GM18526 (cell line): Measurements from ENCODE around the gene USP17L21.
"Not testable (repeated sequence)": the region's sequence is repeated elsewhere in the genome, so short reads cannot be mapped to it uniquely, and the experiment has no call there.

Experiments
- POLR2A ChIP-seq: IDR thresholded peaks from 3 replicates; pipeline ENCODE4 v1.6.1; 2011; ENCODE audit not compliant: insufficient read length; ENCODE audit errors: extremely low read depth

Gene USP17L21, protein sequence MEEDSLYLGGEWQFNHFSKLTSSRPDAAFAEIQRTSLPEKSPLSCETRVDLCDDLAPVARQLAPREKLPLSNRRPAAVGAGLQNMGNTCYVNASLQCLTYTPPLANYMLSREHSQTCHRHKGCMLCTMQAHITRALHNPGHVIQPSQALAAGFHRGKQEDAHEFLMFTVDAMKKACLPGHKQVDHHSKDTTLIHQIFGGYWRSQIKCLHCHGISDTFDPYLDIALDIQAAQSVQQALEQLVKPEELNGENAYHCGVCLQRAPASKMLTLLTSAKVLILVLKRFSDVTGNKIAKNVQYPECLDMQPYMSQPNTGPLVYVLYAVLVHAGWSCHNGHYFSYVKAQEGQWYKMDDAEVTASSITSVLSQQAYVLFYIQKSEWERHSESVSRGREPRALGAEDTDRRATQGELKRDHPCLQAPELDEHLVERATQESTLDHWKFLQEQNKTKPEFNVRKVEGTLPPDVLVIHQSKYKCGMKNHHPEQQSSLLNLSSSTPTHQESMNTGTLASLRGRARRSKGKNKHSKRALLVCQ

DNA sequence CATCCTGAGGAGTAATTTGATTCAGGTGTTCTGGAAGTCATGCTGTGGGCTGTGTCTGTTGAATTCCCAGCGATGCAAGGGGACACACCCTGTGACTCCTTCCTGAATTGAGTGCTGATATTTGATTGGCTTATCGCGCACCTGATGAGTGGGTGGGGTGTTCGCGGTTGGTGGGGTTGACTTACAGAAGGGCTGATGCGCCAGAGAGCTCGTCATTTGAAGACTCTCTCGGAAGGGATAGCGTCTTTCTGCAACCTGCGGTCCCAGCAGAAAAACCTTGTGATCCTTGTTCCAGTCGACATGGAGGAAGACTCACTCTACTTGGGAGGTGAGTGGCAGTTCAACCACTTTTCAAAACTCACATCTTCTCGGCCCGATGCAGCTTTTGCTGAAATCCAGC, at the start of gene USP17L21:
TSS of gene USP17L21 (plus strand) at position 301 of the 400 bp plus-strand sequence. CDS start at position 301, 0 bp downstream.
- TF ChIP-seq POLR2A: not testable (repeated sequence)

DNA sequence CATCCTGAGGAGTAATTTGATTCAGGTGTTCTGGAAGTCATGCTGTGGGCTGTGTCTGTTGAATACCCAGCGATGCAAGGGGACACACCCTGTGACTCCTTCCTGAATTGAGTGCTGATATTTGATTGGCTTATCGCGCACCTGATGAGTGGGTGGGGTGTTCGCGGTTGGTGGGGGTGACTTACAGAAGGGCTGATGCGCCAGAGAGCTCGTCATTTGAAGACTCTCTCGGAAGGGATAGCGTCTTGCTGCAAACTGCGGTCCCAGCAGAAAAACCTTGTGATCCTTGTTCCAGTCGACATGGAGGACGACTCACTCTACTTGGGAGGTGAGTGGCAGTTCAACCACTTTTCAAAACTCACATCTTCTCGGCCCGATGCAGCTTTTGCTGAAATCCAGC, 47.6 kb upstream of the USP17L21 start, which contains the start of gene USP17L11:
TSS of gene USP17L11 (plus strand) at position 301 of the 400 bp plus-strand sequence. CDS start at position 301, 0 bp downstream.
- TF ChIP-seq POLR2A: not testable (repeated sequence)

DNA sequence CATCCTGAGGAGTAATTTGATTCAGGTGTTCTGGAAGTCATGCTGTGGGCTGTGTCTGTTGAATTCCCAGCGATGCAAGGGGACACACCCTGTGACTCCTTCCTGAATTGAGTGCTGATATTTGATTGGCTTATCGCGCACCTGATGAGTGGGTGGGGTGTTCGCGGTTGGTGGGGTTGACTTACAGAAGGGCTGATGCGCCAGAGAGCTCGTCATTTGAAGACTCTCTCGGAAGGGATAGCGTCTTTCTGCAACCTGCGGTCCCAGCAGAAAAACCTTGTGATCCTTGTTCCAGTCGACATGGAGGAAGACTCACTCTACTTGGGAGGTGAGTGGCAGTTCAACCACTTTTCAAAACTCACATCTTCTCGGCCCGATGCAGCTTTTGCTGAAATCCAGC, 42.8 kb upstream of the USP17L21 start, which contains the start of gene USP17L12:
TSS of gene USP17L12 (plus strand) at position 301 of the 400 bp plus-strand sequence. CDS start at position 301, 0 bp downstream.
- TF ChIP-seq POLR2A: not testable (repeated sequence)

DNA sequence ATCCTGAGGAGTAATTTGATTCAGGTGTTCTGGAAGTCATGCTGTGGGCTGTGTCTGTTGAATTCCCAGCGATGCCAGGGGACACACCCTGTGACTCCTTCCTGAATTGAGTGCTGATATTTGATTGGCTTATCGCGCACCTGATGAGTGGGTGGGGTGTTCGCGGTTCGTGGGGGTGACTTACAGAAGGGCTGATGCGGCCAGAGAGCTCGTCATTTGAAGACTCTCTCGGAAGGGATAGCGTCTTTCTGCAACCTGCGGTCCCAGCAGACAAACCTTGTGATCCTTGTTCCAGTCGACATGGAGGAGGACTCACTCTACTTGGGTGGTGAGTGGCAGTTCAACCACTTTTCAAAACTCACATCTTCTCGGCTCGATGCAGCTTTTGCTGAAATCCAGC, 38.1 kb upstream of the USP17L21 start, which contains the start of gene USP17L13:
TSS of gene USP17L13 (plus strand) at position 301 of the 400 bp plus-strand sequence. CDS start at position 301, 0 bp downstream.
- not testable (repeated sequence) for TF ChIP-seq POLR2A

DNA sequence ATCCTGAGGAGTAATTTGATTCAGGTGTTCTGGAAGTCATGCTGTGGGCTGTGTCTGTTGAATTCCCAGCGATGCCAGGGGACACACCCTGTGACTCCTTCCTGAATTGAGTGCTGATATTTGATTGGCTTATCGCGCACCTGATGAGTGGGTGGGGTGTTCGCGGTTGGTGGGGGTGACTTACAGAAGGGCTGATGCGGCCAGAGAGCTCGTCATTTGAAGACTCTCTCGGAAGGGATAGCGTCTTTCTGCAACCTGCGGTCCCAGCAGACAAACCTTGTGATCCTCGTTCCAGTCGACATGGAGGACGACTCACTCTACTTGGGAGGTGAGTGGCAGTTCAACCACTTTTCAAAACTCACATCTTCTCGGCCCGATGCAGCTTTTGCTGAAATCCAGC, 28.6 kb upstream of the USP17L21 start, which contains the start of gene USP17L15:
TSS of gene USP17L15 (plus strand) at position 301 of the 400 bp plus-strand sequence. CDS start at position 301, 0 bp downstream.
- TF ChIP-seq POLR2A: not testable (repeated sequence)

DNA sequence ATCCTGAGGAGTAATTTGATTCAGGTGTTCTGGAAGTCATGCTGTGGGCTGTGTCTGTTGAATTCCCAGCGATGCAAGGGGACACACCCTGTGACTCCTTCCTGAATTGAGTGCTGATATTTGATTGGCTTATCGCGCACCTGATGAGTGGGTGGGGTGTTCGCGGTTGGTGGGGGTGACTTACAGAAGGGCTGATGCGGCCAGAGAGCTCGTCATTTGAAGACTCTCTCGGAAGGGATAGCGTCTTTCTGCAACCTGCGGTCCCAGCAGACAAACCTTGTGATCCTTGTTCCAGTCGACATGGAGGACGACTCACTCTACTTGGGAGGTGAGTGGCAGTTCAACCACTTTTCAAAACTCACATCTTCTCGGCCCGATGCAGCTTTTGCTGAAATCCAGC, 19.1 kb upstream of the USP17L21 start, which contains the start of gene USP17L17:
TSS of gene USP17L17 (plus strand) at position 301 of the 400 bp plus-strand sequence. CDS start at position 301, 0 bp downstream.
- TF ChIP-seq POLR2A: not testable (repeated sequence)

DNA sequence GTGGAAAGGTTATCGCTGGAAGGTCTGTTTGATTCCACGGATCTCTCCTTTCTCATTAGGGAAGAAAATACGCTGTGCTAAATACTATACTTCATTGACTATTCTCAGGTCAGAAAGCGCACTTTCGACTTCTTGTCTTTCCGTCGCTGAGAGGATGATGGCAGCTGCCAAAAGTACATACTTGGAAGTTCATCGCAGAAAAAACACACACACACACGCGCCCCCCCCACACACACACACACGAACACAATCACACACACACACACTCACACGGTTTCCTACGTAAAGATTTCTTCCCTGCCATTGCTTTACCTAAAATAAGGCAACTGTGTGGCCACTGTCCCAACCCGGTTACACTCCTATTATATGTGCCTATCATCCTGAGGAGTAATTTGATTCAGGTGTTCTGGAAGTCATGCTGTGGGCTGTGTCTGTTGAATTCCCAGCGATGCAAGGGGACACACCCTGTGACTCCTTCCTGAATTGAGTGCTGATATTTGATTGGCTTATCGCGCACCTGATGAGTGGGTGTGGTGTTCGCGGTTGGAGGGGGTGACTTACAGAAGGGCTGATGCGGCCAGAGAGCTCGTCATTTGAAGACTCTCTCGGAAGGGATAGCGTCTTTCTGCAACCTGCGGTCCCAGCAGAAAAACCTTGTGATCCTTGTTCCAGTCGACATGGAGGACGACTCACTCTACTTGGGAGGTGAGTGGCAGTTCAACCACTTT, 14.6 kb upstream of the USP17L21 start, which contains the start of gene USP17L18:
TSS of gene USP17L18 (plus strand) at position 678 of the 728 bp plus-strand sequence. CDS start at position 678, 0 bp downstream.
- not testable (repeated sequence) for TF ChIP-seq POLR2A

DNA sequence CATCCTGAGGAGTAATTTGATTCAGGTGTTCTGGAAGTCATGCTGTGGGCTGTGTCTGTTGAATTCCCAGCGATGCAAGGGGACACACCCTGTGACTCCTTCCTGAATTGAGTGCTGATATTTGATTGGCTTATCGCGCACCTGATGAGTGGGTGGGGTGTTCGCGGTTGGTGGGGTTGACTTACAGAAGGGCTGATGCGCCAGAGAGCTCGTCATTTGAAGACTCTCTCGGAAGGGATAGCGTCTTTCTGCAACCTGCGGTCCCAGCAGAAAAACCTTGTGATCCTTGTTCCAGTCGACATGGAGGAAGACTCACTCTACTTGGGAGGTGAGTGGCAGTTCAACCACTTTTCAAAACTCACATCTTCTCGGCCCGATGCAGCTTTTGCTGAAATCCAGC, 9.6 kb upstream of the USP17L21 start, which contains the start of gene USP17L19:
TSS of gene USP17L19 (plus strand) at position 301 of the 400 bp plus-strand sequence. CDS start at position 301, 0 bp downstream.
- TF ChIP-seq POLR2A: not testable (repeated sequence)

DNA sequence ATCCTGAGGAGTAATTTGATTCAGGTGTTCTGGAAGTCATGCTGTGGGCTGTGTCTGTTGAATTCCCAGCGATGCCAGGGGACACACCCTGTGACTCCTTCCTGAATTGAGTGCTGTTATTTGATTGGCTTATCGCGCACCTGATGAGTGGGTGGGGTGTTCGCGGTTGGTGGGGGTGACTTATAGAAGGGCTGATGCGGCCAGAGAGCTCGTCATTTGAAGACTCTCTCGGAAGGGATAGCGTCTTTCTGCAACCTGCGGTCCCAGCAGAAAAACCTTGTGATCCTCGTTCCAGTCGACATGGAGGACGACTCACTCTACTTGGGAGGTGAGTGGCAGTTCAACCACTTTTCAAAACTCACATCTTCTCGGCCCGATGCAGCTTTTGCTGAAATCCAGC, 4.8 kb upstream of the USP17L21 start, which contains the start of gene USP17L20:
TSS of gene USP17L20 (plus strand) at position 301 of the 400 bp plus-strand sequence. CDS start at position 301, 0 bp downstream.
- TF ChIP-seq POLR2A: not testable (repeated sequence)

DNA sequence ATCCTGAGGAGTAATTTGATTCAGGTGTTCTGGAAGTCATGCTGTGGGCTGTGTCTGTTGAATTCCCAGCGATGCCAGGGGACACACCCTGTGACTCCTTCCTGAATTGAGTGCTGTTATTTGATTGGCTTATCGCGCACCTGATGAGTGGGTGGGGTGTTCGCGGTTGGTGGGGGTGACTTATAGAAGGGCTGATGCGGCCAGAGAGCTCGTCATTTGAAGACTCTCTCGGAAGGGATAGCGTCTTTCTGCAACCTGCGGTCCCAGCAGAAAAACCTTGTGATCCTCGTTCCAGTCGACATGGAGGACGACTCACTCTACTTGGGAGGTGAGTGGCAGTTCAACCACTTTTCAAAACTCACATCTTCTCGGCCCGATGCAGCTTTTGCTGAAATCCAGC, 4.6 kb downstream of the USP17L21 start, which contains the start of gene USP17L22:
TSS of gene USP17L22 (plus strand) at position 301 of the 400 bp plus-strand sequence. CDS start at position 301, 0 bp downstream.
- not testable (repeated sequence) for TF ChIP-seq POLR2A
